Stimulated activated CD4-positive, alpha-beta T cell treated with anti-CD3 and anti-CD28 coated beads, Interleukin-2, amount 100 ng/mL, for 24 hours (primary cell): Measurements from ENCODE around the gene KIAA1191.
"Not testable (repeated sequence)": the region's sequence is repeated elsewhere in the genome, so short reads cannot be mapped to it uniquely, and the experiment has no call there.

Source experiments
- DNase-seq, 2 donors: peaks; one replicate each; pipeline ENCODE4 v3.0.0-alpha.2; 2020

Gene KIAA1191

GRCh38 chr5:176362233-176362490 lies 598 bp upstream of the KIAA1191 start:
- DNase-seq = no peak

GRCh38 chr5:176360894-176361436 lies 599 bp downstream of the KIAA1191 start:
- peak; percentile 26 to 32 for DNase-seq

GRCh38 chr5:176359658-176360057 lies 1.9 kb downstream of the KIAA1191 start:
- no peak for DNase-seq

GRCh38 chr5:176356179-176356566 lies 5.4 kb downstream of the KIAA1191 start:
- DNase-seq = no peak

- DNase-seq = no peak
Measured at GRCh38 chr5:176355400-176356178, 6.0 kb downstream of the KIAA1191 start.

- DNase-seq = no peak
Measured at GRCh38 chr5:176353533-176353932, 8.0 kb downstream of the KIAA1191 start.

GRCh38 chr5:176352116-176352878 lies 9.3 kb downstream of the KIAA1191 start:
- no peak for DNase-seq

- DNase-seq = no peak
Measured at GRCh38 chr5:176350416-176350815, 11.1 kb downstream of the KIAA1191 start.

- DNase-seq = no peak
Measured at GRCh38 chr5:176342766-176343458, 18.7 kb downstream of the KIAA1191 start.

GRCh38 chr5:176342158-176342483 lies 19.4 kb downstream of the KIAA1191 start:
- DNase-seq = no peak

- DNase-seq = no peak
Measured at GRCh38 chr5:176341325-176342157, 20.0 kb downstream of the KIAA1191 start.

GRCh38 chr5:176339304-176339703 lies 22.3 kb downstream of the KIAA1191 start:
- no peak for DNase-seq

GRCh38 chr5:176337913-176338312 lies 23.7 kb downstream of the KIAA1191 start:
- no peak for DNase-seq

- no peak for DNase-seq
Measured at GRCh38 chr5:176334031-176334770, 27.4 kb downstream of the KIAA1191 start.

- DNase-seq = no peak
Measured at GRCh38 chr5:176320577-176320976, 41.0 kb downstream of the KIAA1191 start.

- DNase-seq = no peak
Measured at GRCh38 chr5:176319827-176320554, 41.6 kb downstream of the KIAA1191 start.

GRCh38 chr5:176317534-176318374 lies 43.8 kb downstream of the KIAA1191 start:
- no peak for DNase-seq

GRCh38 chr5:176305356-176305755 lies 56.2 kb downstream of the KIAA1191 start:
- DNase-seq = not testable (repeated sequence)
